ENCODE measurements around the gene SYT9. TPM values are rescaled to one million over a fixed set of nuclear protein-coding genes. Genes with fewer than 3 reads are reported as not detected.

SYT9 gene
- total and polyA plus RNA-seq, 10 of the 15 experiments (the other 5 are each of a cell fraction or from before 2014, with no cell fraction given), result 0.03 TPM; not detected in 9

GRCh38 chr11:7427733-7428132 is 176.0 kb downstream of the SYT9 start:
- FAIRE-seq, result no peak
- in situ Hi-C loops (cut with MboI), result no loop called here
- H4K20me1 ChIP-seq (ENCODE audit: control insufficient read depth, insufficient read depth), result no peaks in the 10 kb centered on the region
- intact Hi-C loops (cut with micrococcal nuclease; ENCODE audit: unreplicated experiment), result no loop called here
- DNase-seq (ENCODE audit: low read depth, low spot score), result no peak
- ATAC-seq, result no peak
- H3K9ac ChIP-seq (ENCODE audit: control insufficient read depth, insufficient read depth, low read length), result no peak overlapping the region
- no TSS peak for BruUV-seq (replicated peaks)
- peaks cover 5% of the 10 kb centered on the region; the same call in 1 of the 2 replicates for H3K4me1 ChIP-seq (ENCODE audit: control insufficient read depth, insufficient read depth, low read length)
- ChIA-PET POLR2A (interaction anchor here (1.3 kb wide), 1 partner anchor 9 kb away, joined by 4 read pairs; no protein-coding TSS in a partner anchor), SMC1A (ENCODE audit: uncharacterized antibody, unreplicated experiment) (no interaction called here), RAD21 (ENCODE audit: unreplicated experiment) (interaction anchor here (1.3 kb wide), 1 partner anchor 9 kb away, joined by 3 read pairs; no protein-coding TSS in a partner anchor), CTCF (no interaction called here)
- H3K36me3 ChIP-seq (ENCODE audit: control insufficient read depth in 2 of 2, insufficient read depth in 2 of 2, low read length in 1 of 2), result no peaks in the 10 kb centered on the region
- H3K4me2 ChIP-seq (ENCODE audit: control insufficient read depth, insufficient read depth), result no peak overlapping the region
- no peak overlapping the region for H3K27ac ChIP-seq (ENCODE audit: control insufficient read depth, insufficient read depth)
- TF ChIP-seq IRF4 (IDR thresholded peaks at IDR 0.05; ENCODE audit: low read depth, low read length) (no peak), ZNF274 (IDR thresholded peaks at IDR 0.05; ENCODE audit: insufficient read depth, insufficient read length) (no peak), SMAD1 (IDR thresholded peaks at IDR 0.05; ENCODE audit: low read depth, partially characterized antibody) (no peak), RUNX3 (IDR thresholded peaks at IDR 0.05; ENCODE audit: low read length) (no peak), BMI1 (IDR thresholded peaks at IDR 0.05; ENCODE audit: borderline replicate concordance) (no peak), BACH1 (IDR thresholded peaks at IDR 0.05; ENCODE audit: borderline replicate concordance) (no peak), SREBF1 (IDR thresholded peaks at IDR 0.05; ENCODE audit: low read length) (no peak)
- WGBS (ENCODE audit: insufficient coverage, insufficient replicate concordance, low lambda C conversion rate, missing lambda C conversion rate), result 33% methylated on average over 3 of the region's 3 CpGs
- H3K4me3 ChIP-seq, result no peak overlapping the region
- H2AFZ ChIP-seq (ENCODE audit: control insufficient read depth, low read depth, low read length), result no peak overlapping the region
- H3K9me3 ChIP-seq (replicated peaks; ENCODE audit: control insufficient read depth, insufficient read depth, low read length), result no peaks in the 10 kb centered on the region
- no peaks in the 10 kb centered on the region for H3K79me2 ChIP-seq (ENCODE audit: control insufficient read depth, insufficient read depth, low read length)
- H3K27me3 ChIP-seq (replicated peaks in 1 of 2; ENCODE audit: control insufficient read depth in 2 of 2, insufficient read depth in 2 of 2, low read length in 1 of 2), result no peaks in the 10 kb centered on the region

GRCh38 chr11:7428196-7428595 is 176.5 kb downstream of the SYT9 start:
- CTCF ChIA-PET, result no interaction called here
- intact Hi-C loops (cut with micrococcal nuclease; ENCODE audit: unreplicated experiment), result no loop called here
- WGBS (ENCODE audit: insufficient coverage, insufficient replicate concordance, low lambda C conversion rate, missing lambda C conversion rate), result 25% methylated on average over 2 of the region's 2 CpGs
- TF ChIP-seq SMAD5 (IDR thresholded peaks at IDR 0.05; ENCODE audit: low read depth) (no peak), SIX5 (IDR thresholded peaks at IDR 0.05; ENCODE audit: low read depth, low read length, severe bottlenecking) (no peak), FOS (IDR thresholded peaks at IDR 0.05; ENCODE audit: borderline replicate concordance, extremely low read depth, insufficient read length) (no peak), FOXM1 (IDR thresholded peaks at IDR 0.05; ENCODE audit: low read depth, low read length) (no peak), CREB1 (IDR thresholded peaks at IDR 0.05; ENCODE audit: low read depth) (no peak), ZZZ3 (IDR thresholded peaks at IDR 0.05; ENCODE audit: control insufficient read depth, insufficient read length, low read depth) (no peak), ZNF592 (IDR thresholded peaks at IDR 0.05) (no peak), PAX8 (IDR thresholded peaks at IDR 0.05) (no peak), E2F4 (IDR thresholded peaks at IDR 0.05; ENCODE audit: low read depth, low read length) (no peak)

More at GRCh38 chr11:7428196-7428595, 176.5 kb downstream of the SYT9 start:
- no peak overlapping the region for H3K4me2 ChIP-seq (ENCODE audit: control insufficient read depth, insufficient read depth)
- RAD21 ChIA-PET (ENCODE audit: unreplicated experiment), result interaction anchor here (1.3 kb wide), 1 partner anchor 8 kb away, joined by 3 read pairs; no protein-coding TSS in a partner anchor
- no peaks in the 10 kb centered on the region for H3K79me2 ChIP-seq (ENCODE audit: control insufficient read depth, insufficient read depth, low read length)
- H3K9me3 ChIP-seq (replicated peaks; ENCODE audit: control insufficient read depth, insufficient read depth, low read length), result no peaks in the 10 kb centered on the region
- no peaks in the 10 kb centered on the region for H3K27me3 ChIP-seq (replicated peaks in 1 of 2; ENCODE audit: control insufficient read depth in 2 of 2, insufficient read depth in 2 of 2, low read length in 1 of 2)
- no peak overlapping the region for H3K27ac ChIP-seq (ENCODE audit: control insufficient read depth, insufficient read depth)
- DNase-seq (ENCODE audit: low read depth, low spot score) (no peak), FAIRE-seq (no peak), ATAC-seq (no peak)
- no peaks in the 10 kb centered on the region for H4K20me1 ChIP-seq (ENCODE audit: control insufficient read depth, insufficient read depth)
- peaks cover 1% of the 10 kb centered on the region; the same call in 1 of the 2 replicates for H3K4me1 ChIP-seq (ENCODE audit: control insufficient read depth, insufficient read depth, low read length)
- SMC1A ChIA-PET (ENCODE audit: uncharacterized antibody, unreplicated experiment), result no interaction called here
- in situ Hi-C loops (cut with MboI), result no loop called here
- no peak overlapping the region for H3K9ac ChIP-seq (ENCODE audit: control insufficient read depth, insufficient read depth, low read length)
- POLR2A ChIA-PET, result no interaction called here
- no peaks in the 10 kb centered on the region for H3K36me3 ChIP-seq (ENCODE audit: control insufficient read depth in 2 of 2, insufficient read depth in 2 of 2, low read length in 1 of 2)
- no TSS peak for BruUV-seq (replicated peaks)
- H2AFZ ChIP-seq (ENCODE audit: control insufficient read depth, low read depth, low read length), result no peak overlapping the region
- H3K4me3 ChIP-seq, result no peak overlapping the region

Measured in GM12878 (cell line).